HG02678 (cell line): ENCODE results near the gene GABRR3.

Experiments
- ATAC-seq: cut with Tn5 transposase; IDR thresholded peaks from one replicate; pipeline ENCODE4 v1.9.1; 2021; ENCODE audit warnings: mild to moderate bottlenecking, moderate library complexity; ENCODE audit not compliant: unreplicated experiment

The GABRR3 gene

GRCh38 chr3:97959872-97960271, 75.2 kb downstream of the GABRR3 start:
- ATAC-seq = no peak

GRCh38 chr3:97958796-97959195, 76.3 kb downstream of the GABRR3 start:
- ATAC-seq = no peak

GRCh38 chr3:97958396-97958795, 76.7 kb downstream of the GABRR3 start:
- ATAC-seq = no peak

- no peak for ATAC-seq
These were observed 77.4 kb downstream of the GABRR3 start for GRCh38 chr3:97957617-97958311.

- ATAC-seq = no peak
These were observed 79.1 kb downstream of the GABRR3 start for GRCh38 chr3:97956051-97956450.

GRCh38 chr3:97954228-97954827, 80.8 kb downstream of the GABRR3 start:
- no peak for ATAC-seq

- no peak for ATAC-seq
These were observed 82.2 kb downstream of the GABRR3 start for GRCh38 chr3:97952872-97953271.

GRCh38 chr3:97952280-97952679, 82.8 kb downstream of the GABRR3 start:
- no peak for ATAC-seq

GRCh38 chr3:97950360-97950759, 84.8 kb downstream of the GABRR3 start:
- no peak for ATAC-seq

GRCh38 chr3:97949743-97950142, 85.4 kb downstream of the GABRR3 start:
- no peak for ATAC-seq

GRCh38 chr3:97949110-97949485, 86.0 kb downstream of the GABRR3 start:
- no peak for ATAC-seq

- ATAC-seq = no peak
These were observed 86.6 kb downstream of the GABRR3 start for GRCh38 chr3:97948351-97949109.

GRCh38 chr3:97942801-97943546, 92.1 kb downstream of the GABRR3 start:
- ATAC-seq = no peak

- no peak for ATAC-seq
These were observed 95.1 kb downstream of the GABRR3 start for GRCh38 chr3:97940034-97940433.

GRCh38 chr3:97939401-97939800, 95.7 kb downstream of the GABRR3 start:
- no peak for ATAC-seq

- no peak for ATAC-seq
These were observed 96.7 kb downstream of the GABRR3 start for GRCh38 chr3:97938444-97938843.

- no peak for ATAC-seq
These were observed 97.9 kb downstream of the GABRR3 start for GRCh38 chr3:97937205-97937604.

- no peak for ATAC-seq
These were observed 99.3 kb downstream of the GABRR3 start for GRCh38 chr3:97935842-97936241.
